ENCODE results near the gene LZTS3. TPM values are rescaled to one million over a fixed set of nuclear protein-coding genes. Genes with fewer than 3 reads are reported as not detected.
"Not testable (repeated sequence)": the region's sequence is repeated elsewhere in the genome, so short reads cannot be mapped to it uniquely, and the experiment has no call there.

Gene LZTS3
- total RNA-seq = 0.64 and 0.84 TPM in 2 replicates

GRCh38 chr20:3172933-3173609, at the start of gene LZTS3:
Gene LZTS3, minus strand, starts transcription at chr20:3173549. Its CDS starts 6,386 bp downstream, at chr20:3167163.
- ATAC-seq (ENCODE audit: low read depth) (peak; percentile 93), DNase-seq (peak; percentile 73)
- no peak for TF ChIP-seq CTCF (IDR thresholded peaks at IDR 0.05)
- H3K4me1 Mint-ChIP-seq = peaks cover 21% of the 10 kb centered on the region
- H3K27ac Mint-ChIP-seq = no peak within 1 kb of the TSS
- intact Hi-C loops (cut with micrococcal nuclease) = loop anchor here (1.0 to 10.0 kb wide), 4 partner anchors 14 to 300 kb away; partner anchors contain the start of genes DDRGK1, DNAAF9, FASTKD5 and PTPRA
- no peaks in the 10 kb centered on the region for H3K9me3 Mint-ChIP-seq
- H3K27me3 Mint-ChIP-seq = peaks cover 35% of the 10 kb centered on the region
- ChIA-PET CTCF (no interaction called here), POLR2A (interaction anchor here (0.7 kb wide), 2 partner anchors 1048 to 1373 kb away, joined by 4 to 6 read pairs; no protein-coding TSS in a partner anchor)
- H3K36me3 Mint-ChIP-seq (ENCODE audit: low read depth) = peaks cover 2% of the 10 kb centered on the region
- H3K4me3 Mint-ChIP-seq = peak within 1 kb of the TSS; percentile 82

- TF ChIP-seq CTCF (IDR thresholded peaks at IDR 0.05) = no peak
- intact Hi-C loops (cut with micrococcal nuclease) = no loop called here
- no peaks in the 10 kb centered on the region for H3K27me3 Mint-ChIP-seq
- ATAC-seq (ENCODE audit: low read depth) = no peak
- H3K9me3 Mint-ChIP-seq = no peaks in the 10 kb centered on the region
- no peak overlapping the region for H3K27ac Mint-ChIP-seq
- H3K4me3 Mint-ChIP-seq = no peak overlapping the region
- H3K36me3 Mint-ChIP-seq (ENCODE audit: low read depth) = peaks cover 31% of the 10 kb centered on the region
- CTCF ChIA-PET = interaction anchor here (1.5 to 2.2 kb wide), 3 partner anchors 55 to 95 kb away, joined by 4 to 6 read pairs (median 4); no protein-coding TSS in a partner anchor
- POLR2A ChIA-PET = interaction anchor here (1.0 to 1.6 kb wide), 2 partner anchors 9 to 12 kb away, joined by 3 to 4 read pairs; partner anchors contain the start of gene ITPA
- H3K4me1 Mint-ChIP-seq = peaks cover 30% of the 10 kb centered on the region
- DNase-seq = no peak
These were observed 48.3 kb upstream of the LZTS3 start for GRCh38 chr20:3221398-3222226.

GRCh38 chr20:3218307-3218988, 45.1 kb upstream of the LZTS3 start:
- H3K9me3 Mint-ChIP-seq = no peaks in the 10 kb centered on the region
- H3K27ac Mint-ChIP-seq = no peak overlapping the region
- intact Hi-C loops (cut with micrococcal nuclease) = loop anchor here (1.0 to 5.0 kb wide), 4 partner anchors 9 to 189 kb away; partner anchors contain the start of genes DNAAF9, ITPA and SLC4A11
- H3K36me3 Mint-ChIP-seq (ENCODE audit: low read depth) = peaks cover 42% of the 10 kb centered on the region
- peak; percentile 69 for DNase-seq
- no peak overlapping the region for H3K4me3 Mint-ChIP-seq
- peaks cover 22% of the 10 kb centered on the region for H3K4me1 Mint-ChIP-seq
- no peaks in the 10 kb centered on the region for H3K27me3 Mint-ChIP-seq
- ChIA-PET POLR2A (no interaction called here), CTCF (interaction anchor here (0.9 to 2.4 kb wide), 8 partner anchors 9 to 165 kb away, joined by 3 to 8 read pairs (median 4); partner anchors contain the start of gene ITPA)
- TF ChIP-seq CTCF (IDR thresholded peaks at IDR 0.05) = no peak
- ATAC-seq (ENCODE audit: low read depth) = peak; percentile 86

GRCh38 chr20:3215359-3215917, 42.1 kb upstream of the LZTS3 start:
- CTCF ChIA-PET; H3K27ac Mint-ChIP-seq; ATAC-seq (ENCODE audit: low read depth); H3K9me3 Mint-ChIP-seq; H3K27me3 Mint-ChIP-seq; DNase-seq; H3K4me3 Mint-ChIP-seq: not testable (repeated sequence)
- intact Hi-C loops (cut with micrococcal nuclease) = loop anchor here (5.0 kb wide), 1 partner anchor 192 kb away; the partner anchor contains the start of gene DNAAF9
- Mint-ChIP-seq H3K36me3 (ENCODE audit: low read depth) (peaks cover 32% of the 10 kb centered on the region), H3K4me1 (peaks cover 13% of the 10 kb centered on the region)
- POLR2A ChIA-PET = interaction anchor here (0.6 to 0.7 kb wide), 4 partner anchors 27 to 67 kb away, joined by 3 to 6 read pairs (median 3); no protein-coding TSS in a partner anchor

- intact Hi-C loops (cut with micrococcal nuclease) = no loop called here
- ChIA-PET CTCF (no interaction called here), POLR2A (no interaction called here)
- no peak overlapping the region for H3K27ac Mint-ChIP-seq
- no peak for DNase-seq
- no peaks in the 10 kb centered on the region for H3K9me3 Mint-ChIP-seq
- no peaks in the 10 kb centered on the region for H3K27me3 Mint-ChIP-seq
- no peak overlapping the region for H3K4me3 Mint-ChIP-seq
- TF ChIP-seq CTCF (IDR thresholded peaks at IDR 0.05) = no peak
- peaks cover 25% of the 10 kb centered on the region for H3K4me1 Mint-ChIP-seq
- H3K36me3 Mint-ChIP-seq (ENCODE audit: low read depth) = peaks cover 33% of the 10 kb centered on the region
- ATAC-seq (ENCODE audit: low read depth) = no peak
These were observed 39.9 kb upstream of the LZTS3 start for GRCh38 chr20:3213226-3213625.
